SIG-M5 (cell line): ENCODE measurements around the gene GALNT17.

Experiments
- DNase-seq: peaks from one replicate; lab custom pipeline; 2025; lab: John Stamatoyannopoulos, UW

The GALNT17 gene

DNA sequence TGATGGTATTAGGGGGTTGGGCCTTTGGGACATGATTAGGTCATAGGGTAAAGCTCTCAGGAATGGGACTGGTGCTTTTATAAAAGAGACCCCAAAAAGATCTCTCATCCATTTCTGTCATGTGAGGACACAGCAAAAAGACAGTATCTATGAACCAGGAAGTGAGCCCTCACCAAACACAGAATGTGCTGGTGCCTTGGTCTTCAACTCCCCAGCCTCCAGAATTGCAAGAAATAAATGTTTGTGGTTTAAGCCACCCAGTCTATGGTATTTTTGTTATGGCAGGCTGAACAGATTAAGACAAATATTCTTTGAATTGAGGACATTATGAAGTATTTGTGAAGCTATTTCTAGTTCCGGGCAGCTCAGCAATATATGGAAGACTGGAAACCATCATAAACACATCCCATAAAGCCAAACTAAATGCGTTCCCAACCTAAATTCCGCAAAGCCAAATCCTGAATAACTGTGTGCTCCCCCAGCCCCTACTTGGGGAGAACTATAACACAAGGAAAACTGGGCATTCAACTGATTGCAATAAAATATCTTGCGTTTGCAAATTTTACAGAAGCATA is 153.7 kb downstream of the GALNT17 start:
- no peak for DNase-seq

DNA sequence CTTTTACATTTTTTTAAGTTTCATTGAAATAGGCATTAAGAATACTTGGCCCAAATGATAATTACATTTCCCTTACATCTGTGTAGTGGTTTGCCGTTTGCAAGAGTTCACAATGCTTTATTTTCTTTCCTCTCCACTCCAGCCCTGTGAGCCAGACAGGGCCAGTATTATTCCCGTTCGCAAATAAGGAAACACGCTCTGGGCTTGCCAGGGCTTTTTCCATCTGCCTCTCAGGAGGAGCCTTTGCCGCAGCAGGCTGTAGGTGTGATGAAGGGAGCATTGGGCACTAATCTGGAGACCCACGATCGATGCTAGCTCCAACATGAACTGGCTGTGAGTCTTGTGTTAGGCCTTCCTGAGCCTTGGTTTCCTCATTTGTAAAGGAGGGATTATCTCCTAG is 154.4 kb downstream of the GALNT17 start:
- DNase-seq = no peak

DNA sequence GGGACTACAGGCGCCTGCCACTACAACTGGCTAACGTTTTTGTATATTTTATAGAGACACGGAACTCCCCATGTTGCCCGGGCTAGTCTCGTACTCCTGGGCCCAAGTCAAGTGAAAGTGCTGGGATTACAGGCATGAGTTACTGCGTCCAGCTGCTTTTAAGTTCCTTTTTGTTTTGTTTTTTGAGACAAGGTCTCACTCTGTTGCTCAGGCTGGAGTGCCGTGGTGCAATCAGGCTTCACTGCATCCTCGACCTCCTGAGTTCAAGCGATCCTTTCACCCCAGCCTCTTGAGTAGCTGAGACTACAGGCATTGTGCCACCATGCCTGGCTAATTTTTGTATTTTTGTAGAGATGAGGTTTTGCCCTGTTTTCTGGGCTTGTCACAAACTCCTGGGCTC is 155.0 kb downstream of the GALNT17 start:
- DNase-seq = no peak

DNA sequence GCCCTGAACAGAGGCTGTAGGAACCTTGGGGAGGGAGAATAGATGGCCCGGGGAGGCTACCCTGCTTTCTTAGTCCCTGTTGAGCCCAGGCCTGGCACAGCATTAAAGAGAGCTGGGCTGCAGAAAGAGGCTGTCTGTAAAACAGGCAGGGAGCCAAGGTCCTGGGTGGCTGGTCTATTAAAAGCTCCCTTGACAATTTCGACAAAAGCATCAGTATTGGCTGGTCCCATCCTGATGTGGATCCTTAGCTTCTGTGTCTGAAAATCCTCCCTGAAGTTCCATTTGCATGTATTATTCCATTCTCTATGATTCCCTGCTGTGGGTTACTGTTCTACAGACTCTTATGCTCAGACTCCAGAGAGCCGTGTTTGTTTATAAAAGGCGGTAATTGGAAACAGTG is 158.5 kb downstream of the GALNT17 start:
- DNase-seq = no peak

GRCh38 chr7:71298378-71298777 is 166.4 kb downstream of the GALNT17 start:
- no peak for DNase-seq

DNA sequence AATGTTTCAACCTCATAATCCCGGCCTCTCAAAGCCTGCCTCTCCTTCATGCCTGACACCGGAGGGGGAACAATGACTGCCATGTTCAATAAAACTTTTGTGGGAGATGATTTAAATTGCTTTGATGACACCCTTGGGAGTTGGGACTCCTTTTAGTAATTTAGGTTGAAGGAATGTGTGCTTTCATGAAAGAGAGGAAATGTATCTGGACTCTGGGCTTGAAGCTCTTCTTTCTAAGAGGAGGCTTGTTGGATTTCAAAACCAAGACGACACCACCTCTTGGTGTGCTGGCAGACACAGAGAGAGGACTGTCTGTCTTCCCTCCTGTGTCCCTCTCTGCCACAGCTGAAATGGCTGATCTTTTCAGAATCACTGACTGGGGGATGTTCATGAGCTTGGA is 168.1 kb downstream of the GALNT17 start:
- DNase-seq = no peak

DNA sequence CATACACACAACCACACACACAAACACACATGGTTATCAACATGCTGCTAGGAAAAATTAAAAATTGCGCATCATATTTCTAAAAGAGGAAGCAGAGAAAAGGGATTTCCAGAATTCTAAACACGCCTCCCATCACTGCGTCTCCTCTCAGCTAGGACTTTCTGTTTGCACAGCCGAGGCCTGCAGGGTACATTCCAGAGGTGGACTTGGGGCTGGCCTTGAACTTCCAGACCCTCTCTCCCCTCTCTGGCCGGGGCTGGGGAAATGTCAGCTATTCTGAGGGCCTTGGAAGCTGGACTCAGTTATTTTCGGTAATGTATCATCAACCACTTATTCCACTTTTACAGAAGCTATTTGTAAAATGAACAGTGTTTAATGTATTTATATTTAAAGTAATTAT is 168.7 kb downstream of the GALNT17 start:
- no peak for DNase-seq

DNA sequence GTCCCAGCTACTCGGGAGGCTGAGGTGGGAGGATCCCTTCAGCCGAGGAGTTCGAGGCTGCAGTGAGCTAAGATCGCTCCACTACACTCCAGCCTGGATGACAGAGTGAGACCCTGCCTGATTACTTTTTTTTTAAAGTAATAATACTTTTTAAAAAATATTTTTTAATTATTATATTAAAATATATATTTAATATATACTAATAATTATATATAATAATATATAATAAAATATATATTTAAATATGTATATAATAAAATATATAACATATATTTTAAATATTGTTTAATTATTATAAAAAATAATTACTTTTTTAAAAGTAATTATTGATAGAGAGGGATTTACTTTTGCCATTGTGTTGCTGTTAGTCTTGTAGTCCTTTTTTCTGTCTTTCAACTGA is 169.2 kb downstream of the GALNT17 start:
- no peak for DNase-seq

GRCh38 chr7:71303566-71303965 is 171.6 kb downstream of the GALNT17 start:
- no peak for DNase-seq

DNA sequence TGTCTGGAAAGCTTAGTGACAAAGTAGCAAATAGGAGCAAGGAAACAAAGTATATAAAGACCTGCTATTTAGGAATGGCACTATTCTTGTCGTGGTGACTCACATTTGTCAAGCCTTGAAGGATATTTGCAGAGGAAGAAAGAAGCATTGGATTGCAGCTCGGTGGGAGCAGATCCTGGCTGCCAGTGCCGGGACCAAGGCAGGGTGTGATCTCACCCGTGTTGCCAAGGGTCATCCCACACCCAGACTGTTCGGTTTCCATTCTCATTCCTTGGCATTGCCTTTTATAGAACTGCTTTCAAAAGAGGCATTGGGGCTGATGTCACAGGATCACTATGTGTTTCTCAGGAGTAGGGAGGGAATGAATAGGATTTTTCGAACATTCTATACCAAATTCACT is 176.2 kb downstream of the GALNT17 start:
- DNase-seq = no peak

DNA sequence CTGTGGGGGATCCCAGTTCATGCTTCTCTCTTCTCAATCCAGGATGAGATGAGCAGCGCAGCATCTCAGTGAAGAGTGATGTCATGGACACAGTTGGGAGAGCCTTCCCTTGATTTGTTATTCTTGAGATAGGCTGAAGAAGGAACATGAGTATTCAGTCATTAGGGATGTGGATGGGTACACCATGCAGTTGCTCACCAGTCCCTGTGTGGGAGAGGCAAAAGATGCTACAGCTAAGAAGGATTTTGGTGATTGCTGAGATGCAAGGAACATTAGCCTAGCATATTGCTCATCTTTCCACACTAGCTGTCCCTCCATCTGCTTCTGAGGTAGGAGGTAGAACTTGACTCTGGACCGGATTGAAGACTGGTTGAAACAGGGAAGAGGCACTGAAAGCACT is 179.6 kb downstream of the GALNT17 start:
- no peak for DNase-seq

GRCh38 chr7:71312755-71313490 is 181.0 kb downstream of the GALNT17 start:
- DNase-seq = no peak

GRCh38 chr7:71313553-71313952 is 181.6 kb downstream of the GALNT17 start:
- no peak for DNase-seq

GRCh38 chr7:71320916-71321315 is 189.0 kb downstream of the GALNT17 start:
- no peak for DNase-seq

DNA sequence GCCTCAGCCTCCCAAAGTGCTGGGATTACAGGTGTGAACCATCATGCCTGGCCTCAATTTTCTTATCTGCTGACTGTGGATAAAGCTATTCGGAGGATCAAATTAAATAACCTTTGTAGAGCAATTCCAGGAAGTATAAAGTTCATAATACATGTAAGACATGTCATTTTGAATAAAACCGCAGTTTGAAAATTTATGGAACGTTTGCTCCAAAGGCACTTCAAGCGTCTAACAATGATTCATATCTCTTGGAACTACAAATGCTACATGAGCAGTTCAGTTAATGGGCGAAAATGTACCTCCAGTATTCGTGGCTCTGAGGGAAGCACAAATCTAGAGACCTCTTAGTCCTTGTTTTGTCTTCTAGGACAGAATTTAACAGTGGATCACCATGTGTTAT is 190.3 kb downstream of the GALNT17 start:
- no peak for DNase-seq

DNA sequence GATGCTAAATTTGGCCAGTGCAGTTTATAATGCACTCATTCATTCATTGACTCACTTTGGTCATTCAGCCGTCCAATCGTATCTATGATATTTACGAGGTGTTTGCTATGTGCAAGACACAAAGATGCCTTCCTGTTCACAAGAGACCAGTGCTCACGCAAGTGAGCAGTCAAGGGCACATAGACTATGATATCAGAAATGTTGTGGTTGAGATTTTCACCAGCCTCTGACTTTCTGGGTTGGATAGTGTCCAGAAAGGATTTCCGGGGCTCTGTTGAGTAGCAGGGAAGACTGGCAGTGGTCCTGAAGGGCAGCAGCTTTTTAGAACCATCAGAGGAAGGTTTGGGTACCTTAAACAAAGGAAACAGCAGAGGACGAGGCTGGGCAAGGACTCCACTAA is 191.8 kb downstream of the GALNT17 start:
- no peak for DNase-seq

DNA sequence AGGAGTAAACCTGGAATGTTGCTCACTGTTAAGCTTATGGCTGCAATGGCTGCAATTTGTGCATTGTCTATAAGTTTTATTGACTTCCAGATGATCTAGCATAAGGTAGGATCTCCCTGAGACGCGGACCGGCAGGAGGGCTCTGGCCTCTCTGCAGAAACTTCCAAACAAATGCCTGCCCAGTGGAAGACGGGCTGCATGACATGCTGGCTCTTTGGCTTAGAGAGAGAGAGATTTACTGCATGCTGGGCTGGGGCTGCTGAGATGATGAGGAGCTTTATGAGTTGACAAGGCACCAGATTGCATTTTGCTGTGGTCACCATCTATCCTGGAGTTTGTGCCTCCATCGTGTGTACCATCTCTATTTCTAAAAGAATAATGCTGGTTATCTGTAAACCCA is 193.2 kb downstream of the GALNT17 start:
- no peak for DNase-seq

- DNase-seq = no peak
These were observed 194.7 kb downstream of the GALNT17 start for GRCh38 chr7:71326595-71326994.

DNA sequence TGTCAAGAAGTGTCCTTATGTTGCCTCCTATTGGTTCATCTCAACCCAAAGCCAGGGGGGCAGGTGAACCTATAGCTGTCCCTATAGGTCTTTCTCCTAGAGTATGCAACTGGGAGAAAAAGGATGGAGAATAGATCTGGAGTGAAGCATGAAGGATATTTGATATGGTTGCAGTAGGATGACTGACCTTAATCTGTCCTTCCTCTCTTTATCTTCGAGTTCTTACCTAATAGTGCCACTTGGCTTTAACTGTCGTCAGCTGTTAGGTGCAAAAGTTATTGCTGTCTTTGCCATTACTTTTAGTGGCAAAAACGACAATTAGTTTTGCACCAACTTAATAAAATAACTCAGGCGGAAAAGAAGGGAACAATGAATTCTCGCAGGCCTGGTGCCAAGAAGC is 196.0 kb downstream of the GALNT17 start:
- no peak for DNase-seq

DNA sequence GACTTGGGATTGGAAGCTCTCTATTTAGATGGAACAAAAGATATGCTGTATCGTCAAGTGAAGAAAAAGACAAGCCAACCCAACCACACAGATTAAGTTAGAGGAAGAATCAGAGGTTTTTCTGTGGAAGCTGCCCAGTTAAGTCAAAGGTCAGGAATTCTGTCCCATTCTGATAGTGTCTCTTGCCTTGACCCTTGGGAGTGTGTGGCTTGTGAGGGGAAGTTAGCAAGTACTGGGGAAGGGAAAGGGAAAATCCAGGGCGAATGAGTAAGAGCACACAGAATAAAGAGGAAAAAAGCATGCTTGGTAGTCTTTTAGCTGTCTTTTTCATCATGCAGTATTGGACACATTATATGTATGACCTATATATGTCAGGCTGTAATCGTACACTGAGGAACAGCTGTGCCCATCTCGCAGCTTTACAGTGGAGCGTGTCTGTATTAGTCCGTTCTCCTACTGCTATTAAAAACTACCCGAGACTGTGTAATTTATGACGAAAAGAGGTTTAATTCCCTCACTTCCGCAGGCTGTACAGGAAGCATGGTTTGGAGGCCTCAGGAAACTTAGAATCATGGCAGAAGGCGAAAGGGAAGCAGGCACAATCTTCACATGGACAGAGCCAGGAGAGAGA is 197.2 kb downstream of the GALNT17 start:
- no peak for DNase-seq

DNA sequence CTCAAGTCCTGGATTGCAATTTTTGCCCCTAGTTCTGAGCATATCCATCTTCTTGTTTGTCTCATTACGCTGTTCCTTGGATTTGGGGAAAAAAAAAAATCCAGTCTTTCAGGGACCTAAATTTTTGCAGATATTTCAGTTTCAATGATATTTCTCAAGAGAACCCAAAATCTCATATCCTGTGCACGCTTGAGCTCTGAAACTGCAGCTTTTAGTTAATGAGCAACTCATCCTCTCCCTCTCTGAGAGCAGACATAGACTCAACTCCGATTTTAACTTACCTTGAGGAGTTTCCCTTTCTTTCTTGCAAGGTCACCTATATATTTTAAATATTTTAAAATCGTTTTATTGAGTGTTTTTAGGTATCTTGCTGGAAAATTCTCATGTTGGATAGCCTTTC is 200.3 kb downstream of the GALNT17 start:
- no peak for DNase-seq

GRCh38 chr7:71334541-71334940 is 202.6 kb downstream of the GALNT17 start:
- no peak for DNase-seq

- DNase-seq = no peak
These were observed 206.9 kb downstream of the GALNT17 start for GRCh38 chr7:71338866-71339265.

- DNase-seq = no peak
These were observed 208.0 kb downstream of the GALNT17 start for GRCh38 chr7:71339924-71340323.
